Suprapubic skin (tissue), 4 donors: Measurements from ENCODE around the gene OR2Z1.

Experiments used
- CTCF ChIP-seq, 2 donors: fragments of 200-600 bp in 1 of 2; fragments of 450-650 bp in 1 of 2; sonication (generic) in 1 of 2; IDR thresholded peaks; one replicate each; pipeline ENCODE4 v1.5.1; 2016 to 2019; ENCODE audit warnings: antibody characterized with exemption in 2 of 2, mild to moderate bottlenecking in 1 of 2, moderate library complexity in 1 of 2
- EP300 ChIP-seq: sonication (generic); formaldehyde crosslinking; IDR thresholded peaks from one replicate; pipeline ENCODE4 v1.6.1; 2017; ENCODE audit warnings: antibody characterized with exemption
- POLR2A ChIP-seq, 2 donors: fragments of 450-650 bp; IDR thresholded peaks; one replicate each; pipeline ENCODE4 v1.6.1; 2017; ENCODE audit warnings: antibody characterized with exemption in 2 of 2, mild to moderate bottlenecking in 2 of 2, moderate library complexity in 2 of 2
- POLR2AphosphoS5 ChIP-seq, 3 donors: sonication (generic); formaldehyde crosslinking; IDR thresholded peaks; one replicate each; pipeline ENCODE4 v1.6.1; 2017; ENCODE audit warnings: antibody characterized with exemption in 3 of 3

GRCh38 chr19:8682931-8683330 lies 38.5 kb upstream of the OR2Z1 start:
- TF ChIP-seq CTCF (IDR thresholded peaks at IDR 0.05) (no peak), POLR2AphosphoS5 (IDR thresholded peaks at IDR 0.05) (no peak), POLR2A (IDR thresholded peaks at IDR 0.05) (no peak), EP300 (no peak)
